Mesenchymal stem cell (in vitro differentiated cells and primary cell): ENCODE data around the gene HEATR5A.

ENCODE experiments used
- DNase-seq: peaks from one replicate; pipeline ENCODE4 v3.0.0-alpha.2; 2013
- H2AFZ ChIP-seq: one replicate; pipeline ENCODE4 v1.6.1; 2013; ENCODE audit warnings: low read depth, mild to moderate bottlenecking, control low read depth, inconsistent platforms, low read length, moderate library complexity
- H2AK5ac ChIP-seq: 2 replicates; pipeline ENCODE4 v1.6.1; 2013; ENCODE audit warnings: low read length, moderate library complexity, mild to moderate bottlenecking, inconsistent platforms; ENCODE audit not compliant: severe bottlenecking
- H2BK120ac ChIP-seq: one replicate; pipeline ENCODE4 v1.6.1; 2013; ENCODE audit warnings: low read depth, mild to moderate bottlenecking, inconsistent platforms, low read length, moderate library complexity
- H2BK12ac ChIP-seq, 2 experiments: one replicate each; pipeline ENCODE4 v1.6.1; 2013; ENCODE audit warnings: inconsistent platforms in 2 of 2, low read length in 2 of 2, mild to moderate bottlenecking in 2 of 2, moderate library complexity in 2 of 2, control low read depth in 1 of 2
- H2BK15ac ChIP-seq: one replicate; pipeline ENCODE4 v1.6.1; 2013; ENCODE audit warnings: mild to moderate bottlenecking, low read depth, inconsistent platforms; ENCODE audit not compliant: poor library complexity, severe bottlenecking
- H2BK5ac ChIP-seq: 2 replicates; pipeline ENCODE4 v1.6.1; 2013; ENCODE audit warnings: low read depth, mild to moderate bottlenecking, low read length, control low read depth, inconsistent platforms; ENCODE audit not compliant: poor library complexity, severe bottlenecking
- H3K14ac ChIP-seq, 2 experiments: one replicate each; pipeline ENCODE4 v1.6.1; 2013; ENCODE audit warnings: inconsistent platforms in 2 of 2, low read length in 2 of 2, control low read depth in 1 of 2, mild to moderate bottlenecking in 1 of 2, moderate library complexity in 1 of 2
- H3K18ac ChIP-seq, 2 experiments: one replicate each; pipeline ENCODE4 v1.6.1; 2013; ENCODE audit warnings: inconsistent platforms in 2 of 2, low read length in 2 of 2, control low read depth in 1 of 2, low read depth in 1 of 2, mild to moderate bottlenecking in 1 of 2
- H3K23ac ChIP-seq, 2 experiments: one replicate each; pipeline ENCODE4 v1.6.1; 2013; ENCODE audit warnings: inconsistent platforms in 2 of 2, low read length in 2 of 2, mild to moderate bottlenecking in 2 of 2, moderate library complexity in 2 of 2, control low read depth in 1 of 2
- H3K27ac ChIP-seq: 2 replicates; pipeline ENCODE4 v1.5.1; 2013; ENCODE audit warnings: mild to moderate bottlenecking, moderate library complexity, low read length, control low read depth, inconsistent platforms; ENCODE audit not compliant: poor library complexity, severe bottlenecking
- H3K27me3 ChIP-seq, 2 experiments: 2 replicates each; pipeline versions ENCODE4 v1.6.1 to v1.7.0; 2013; ENCODE audit warnings: low read length in 2 of 2, mild to moderate bottlenecking in 2 of 2, moderate library complexity in 2 of 2, control low read depth in 1 of 2, inconsistent platforms in 1 of 2; ENCODE audit not compliant: control insufficient read depth in 1 of 2, insufficient read depth in 1 of 2
- H3K36me3 ChIP-seq, 2 experiments: 2 replicates each; pipeline versions ENCODE4 v1.6.1 to v1.7.0; 2013; ENCODE audit warnings: low read length in 2 of 2, control low read depth in 1 of 2, inconsistent platforms in 1 of 2, low read depth in 1 of 2, mild to moderate bottlenecking in 1 of 2; ENCODE audit not compliant: insufficient read depth in 2 of 2, control insufficient read depth in 1 of 2
- H3K4ac ChIP-seq, 2 experiments: one replicate each; pipeline ENCODE4 v1.6.1; 2013; ENCODE audit warnings: inconsistent platforms in 2 of 2, low read length in 2 of 2, mild to moderate bottlenecking in 2 of 2, moderate library complexity in 2 of 2, control low read depth in 1 of 2, low read depth in 1 of 2
- H3K4me1 ChIP-seq: 2 replicates; pipeline ENCODE4 v1.6.1; 2013; ENCODE audit warnings: low read depth, low read length, control low read depth; ENCODE audit not compliant: control insufficient read depth, insufficient read depth
- H3K4me2 ChIP-seq: 2 replicates; pipeline ENCODE4 v1.6.1; 2013; ENCODE audit warnings: low read length, mild to moderate bottlenecking, inconsistent platforms; ENCODE audit not compliant: poor library complexity, severe bottlenecking
- H3K4me3 ChIP-seq, 2 experiments: 2 replicates each; pipeline versions ENCODE4 v1.5.1 to v1.7.0; 2013; ENCODE audit warnings: low read length in 2 of 2, mild to moderate bottlenecking in 2 of 2, control low read depth in 1 of 2, low read depth in 1 of 2; ENCODE audit not compliant: insufficient read depth in 1 of 2
- H3K79me1 ChIP-seq: replicated peaks from 2 replicates; pipeline ENCODE4 v1.6.1; 2013; ENCODE audit warnings: mild to moderate bottlenecking, control low read depth, low read length, inconsistent platforms; ENCODE audit not compliant: poor library complexity, severe bottlenecking
- H3K9ac ChIP-seq: 2 replicates; pipeline ENCODE4 v1.7.0; 2013; ENCODE audit warnings: mild to moderate bottlenecking, low read length, moderate library complexity
- H3K9me3 ChIP-seq: 2 replicates; pipeline ENCODE4 v1.7.0; 2013; ENCODE audit warnings: mild to moderate bottlenecking, low read length; ENCODE audit not compliant: control insufficient read depth
- H4K8ac ChIP-seq: one replicate; pipeline ENCODE4 v1.6.1; 2013; ENCODE audit warnings: inconsistent platforms, mild to moderate bottlenecking, low read length, moderate library complexity
- H4K91ac ChIP-seq: one replicate; pipeline ENCODE4 v1.6.1; 2013; ENCODE audit warnings: mild to moderate bottlenecking, low read length, inconsistent platforms
- WGBS: methylation state at CpG from one replicate; pipeline ENCODE4 v1.1.7; 2013; ENCODE audit warnings: mixed read lengths; 5-methylcytosine and 5-hydroxymethylcytosine counted together

HEATR5A gene

GRCh38 chr14:31435276-31435675 lies 14.9 kb upstream of the HEATR5A start:
- no peaks in the 10 kb centered on the region for H3K27me3 ChIP-seq
- no peaks in the 10 kb centered on the region for H3K36me3 ChIP-seq
- no peak overlapping the region for H3K18ac ChIP-seq
- peaks cover 6% of the 10 kb centered on the region for H3K9me3 ChIP-seq
- H2BK120ac ChIP-seq = no peak overlapping the region
- no peaks in the 10 kb centered on the region for H3K4me1 ChIP-seq
- H3K14ac ChIP-seq = no peak overlapping the region
- no peak for DNase-seq
- H2AFZ ChIP-seq = no peak overlapping the region
- no peak overlapping the region for H3K4me3 ChIP-seq
- H3K79me1 ChIP-seq = no peaks in the 10 kb centered on the region
- H2AK5ac ChIP-seq = no peak overlapping the region
- H3K9ac ChIP-seq = no peak overlapping the region
- no peak overlapping the region for H2BK5ac ChIP-seq
- H3K4ac ChIP-seq = no peak overlapping the region
- H2BK15ac ChIP-seq = no peak overlapping the region
- H4K91ac ChIP-seq = no peak overlapping the region
- H3K23ac ChIP-seq = no peak overlapping the region
- H4K8ac ChIP-seq = no peak overlapping the region
- no peak overlapping the region for H3K27ac ChIP-seq
- no peak overlapping the region for H3K4me2 ChIP-seq
- no peak overlapping the region for H2BK12ac ChIP-seq

- no peak overlapping the region for H3K4me2 ChIP-seq
- no peak overlapping the region for H3K4ac ChIP-seq
- no peak overlapping the region for H2BK12ac ChIP-seq
- no peak overlapping the region for H3K14ac ChIP-seq
- H3K4me1 ChIP-seq = no peaks in the 10 kb centered on the region
- H4K91ac ChIP-seq = no peak overlapping the region
- H3K36me3 ChIP-seq = no peaks in the 10 kb centered on the region
- no peaks in the 10 kb centered on the region for H3K27me3 ChIP-seq
- peaks cover 6% of the 10 kb centered on the region for H3K9me3 ChIP-seq
- no peak overlapping the region for H2AK5ac ChIP-seq
- WGBS = 98% methylated on average over 11 of the region's 11 CpGs
- no peak overlapping the region for H4K8ac ChIP-seq
- H3K79me1 ChIP-seq = no peaks in the 10 kb centered on the region
- H2BK15ac ChIP-seq = no peak overlapping the region
- H2BK5ac ChIP-seq = no peak overlapping the region
- no peak overlapping the region for H3K23ac ChIP-seq
- no peak overlapping the region for H3K9ac ChIP-seq
- H3K18ac ChIP-seq = no peak overlapping the region
- DNase-seq = no peak
- H2AFZ ChIP-seq = no peak overlapping the region
- H2BK120ac ChIP-seq = no peak overlapping the region
- H3K27ac ChIP-seq = no peak overlapping the region
- H3K4me3 ChIP-seq = no peak overlapping the region
Observed at GRCh38 chr14:31430634-31431264, 10.4 kb upstream of the HEATR5A start.

GRCh38 chr14:31429791-31430190 lies 9.4 kb upstream of the HEATR5A start:
- Histone ChIP-seq H3K9ac (no peak overlapping the region), H3K27ac (no peak overlapping the region), H2AFZ (no peak overlapping the region), H3K27me3 (no peaks in the 10 kb centered on the region), H2BK5ac (no peak overlapping the region), H2BK120ac (no peak overlapping the region), H3K79me1 (no peaks in the 10 kb centered on the region), H3K4me3 (no peak overlapping the region), H3K4me2 (no peak overlapping the region), H3K14ac (no peak overlapping the region), H2AK5ac (no peak overlapping the region), H4K91ac (no peak overlapping the region), H4K8ac (no peak overlapping the region), H3K9me3 (peaks cover 6% of the 10 kb centered on the region), H3K23ac (no peak overlapping the region), H3K4me1 (no peaks in the 10 kb centered on the region), H3K18ac (no peak overlapping the region), H2BK15ac (no peak overlapping the region), H3K4ac (no peak overlapping the region), H2BK12ac (no peak overlapping the region), H3K36me3 (no peaks in the 10 kb centered on the region)
- 88% methylated on average over 1 of the region's 1 CpG for WGBS
- no peak for DNase-seq

GRCh38 chr14:31428011-31428410 lies 7.7 kb upstream of the HEATR5A start:
- no peak overlapping the region for H3K4me2 ChIP-seq
- no peaks in the 10 kb centered on the region for H3K27me3 ChIP-seq
- no peak overlapping the region for H2AFZ ChIP-seq
- H2BK120ac ChIP-seq = no peak overlapping the region
- no peak overlapping the region for H4K8ac ChIP-seq
- H2BK15ac ChIP-seq = no peak overlapping the region
- no CpG with 5 or more reads among the region's 1 CpG for WGBS
- H3K27ac ChIP-seq = no peak overlapping the region
- no peak overlapping the region for H2BK5ac ChIP-seq
- H3K36me3 ChIP-seq = no peaks in the 10 kb centered on the region
- peaks cover 6% of the 10 kb centered on the region for H3K9me3 ChIP-seq
- DNase-seq = no peak
- no peak overlapping the region for H3K4me3 ChIP-seq
- H3K9ac ChIP-seq = no peak overlapping the region
- H3K4ac ChIP-seq = no peak overlapping the region
- H3K79me1 ChIP-seq = no peaks in the 10 kb centered on the region
- H3K14ac ChIP-seq = no peak overlapping the region
- H3K18ac ChIP-seq = no peak overlapping the region
- no peak overlapping the region for H4K91ac ChIP-seq
- H3K4me1 ChIP-seq = no peaks in the 10 kb centered on the region
- no peak overlapping the region for H2BK12ac ChIP-seq
- H3K23ac ChIP-seq = no peak overlapping the region
- no peak overlapping the region for H2AK5ac ChIP-seq
